K562 (cell line): ENCODE measurements around the gene PKD1L1. TPM values are rescaled to one million over a fixed set of nuclear protein-coding genes. Genes with fewer than 3 reads are reported as not detected.

ENCODE experiments used
- ATAC-seq: fragments of 200-7000 bp; cut with Tn5 transposase; 3 replicates; pipeline ENCODE4 v1.9.1; 2020; ENCODE audit warnings: moderate library complexity
- BruUV-seq: library from RNA; stranded (reverse); fragments of 400-500 nt; replicated peaks from 2 replicates; lab custom pipeline; 2021; lab: Mats Ljungman, UMichigan
- CTCF ChIA-PET: fragments of 300-600 bp; formaldehyde crosslinking; extraction: SDS; loops from one replicate; lab custom pipeline; 2021; ENCODE audit warnings: low intra/inter-chr PET ratio; lab: Yijun Ruan, JAX
- POLR2A ChIA-PET: fragments of 300-600, 350-650 bp; sonication (Branson Sonifier 250); formaldehyde crosslinking; extraction: SDS; loops from one replicate; lab custom pipeline; 2021; ENCODE audit warnings: antibody characterized with exemption, inconsistent platforms; lab: Yijun Ruan, JAX
- DNase-seq, 4 experiments: peaks; one replicate each; pipeline versions ENCODE4 v3.0.0 to v3.0.0-alpha.2; 2011 to 2018; ENCODE audit warnings: low spot score in 3 of 4, mixed read lengths in 3 of 4; ENCODE audit errors: extremely low read depth in 1 of 4
- FAIRE-seq: peaks from 2 replicates; lab custom pipeline; 2011; peaks lifted over from hg19 to GRCh38; lab: Jason Lieb, UNC
- H2AFZ ChIP-seq: 2 replicates; pipeline ENCODE4 v1.6.0; 2011; ENCODE audit warnings: low read depth, low read length, control low read depth, inconsistent platforms
- H3K27ac ChIP-seq: fragments of 200-600 bp; 3 replicates; pipeline ENCODE4 v1.8.0; 2011; ENCODE audit warnings: low read depth, mild to moderate bottlenecking, control low read depth, inconsistent platforms, low read length, moderate library complexity, mixed read lengths; ENCODE audit errors: extremely low read depth
- H3K27me3 ChIP-seq, 2 experiments: fragments of 300-600 bp in 1 of 2; 2 replicates in 1 of 2; 3 replicates in 1 of 2; pipeline versions ENCODE4 v1.6.0 to v1.8.0; 2011; ENCODE audit warnings: inconsistent platforms in 2 of 2, low read length in 2 of 2, mild to moderate bottlenecking in 1 of 2, mixed read lengths in 1 of 2, moderate library complexity in 1 of 2; ENCODE audit not compliant: control insufficient read depth in 2 of 2, insufficient read depth in 2 of 2
- H3K36me3 ChIP-seq: fragments of 300-600 bp; 3 replicates; pipeline ENCODE4 v1.8.0; 2011; ENCODE audit warnings: mild to moderate bottlenecking, low read length, inconsistent platforms; ENCODE audit not compliant: control insufficient read depth, insufficient read depth
- H3K4me1 ChIP-seq, 2 experiments: fragments of 200-600 bp in 1 of 2; replicated peaks in 1 of 2; 2 replicates in 1 of 2; 3 replicates in 1 of 2; pipeline versions ENCODE4 v1.5.1 to v1.8.0; 2011; ENCODE audit warnings: inconsistent platforms in 2 of 2, low read length in 2 of 2, mild to moderate bottlenecking in 1 of 2, mixed read lengths in 1 of 2, moderate library complexity in 1 of 2; ENCODE audit not compliant: control insufficient read depth in 2 of 2, insufficient read depth in 2 of 2
- H3K4me2 ChIP-seq: 2 replicates; pipeline ENCODE4 v1.6.1; 2011; ENCODE audit warnings: low read length, control low read depth, inconsistent platforms, mixed read lengths; ENCODE audit not compliant: insufficient read depth
- H3K4me3 ChIP-seq: fragments of 200-600 bp; sonication (generic), shearing (Covaris generic); 2 replicates; pipeline ENCODE4 v1.5.1; 2016; ENCODE audit warnings: control low read depth, inconsistent platforms
- H3K79me2 ChIP-seq: fragments of 200-600 bp; 3 replicates; pipeline ENCODE4 v1.8.0; 2011; ENCODE audit warnings: low read length, inconsistent platforms; ENCODE audit not compliant: control insufficient read depth, insufficient read depth
- H3K9ac ChIP-seq, 2 experiments: 2 replicates each; pipeline versions ENCODE4 v1.6.0 to v1.6.1; 2011; ENCODE audit warnings: low read depth in 2 of 2, low read length in 2 of 2, control low read depth in 1 of 2, inconsistent platforms in 1 of 2, mild to moderate bottlenecking in 1 of 2, mixed read lengths in 1 of 2; ENCODE audit not compliant: insufficient read depth in 1 of 2
- H3K9me1 ChIP-seq: one replicate; pipeline ENCODE4 v1.6.0; 2011; ENCODE audit warnings: inconsistent platforms, mild to moderate bottlenecking, low read length, moderate library complexity; ENCODE audit not compliant: control insufficient read depth, insufficient read depth
- H3K9me3 ChIP-seq: replicated peaks from 2 replicates; pipeline ENCODE4 v1.5.1; 2011; ENCODE audit warnings: low read depth, low read length, inconsistent platforms; ENCODE audit not compliant: control insufficient read depth, insufficient read depth
- H4K20me1 ChIP-seq: replicated peaks from 2 replicates; pipeline ENCODE4 v1.6.1; 2011; ENCODE audit warnings: low read length, inconsistent platforms, mixed read lengths; ENCODE audit not compliant: control insufficient read depth, insufficient read depth
- ADNP ChIP-seq: fragments of 200-800 bp; sonication (Bioruptor generic); IDR thresholded peaks from 2 replicates; pipeline ENCODE4 v1.6.1; 2016; ENCODE audit warnings: missing genetic modification characterization, missing compliant biosample characterization
- CTBP1 ChIP-seq: fragments of 450-650 bp; IDR thresholded peaks from 2 replicates; pipeline ENCODE4 v1.6.1; 2016; ENCODE audit warnings: borderline replicate concordance
- ESRRB ChIP-seq: fragments of 250-450 bp; sonication (Bioruptor Pico); IDR thresholded peaks from 2 replicates; pipeline ENCODE4 v1.5.0; 2020; ENCODE audit warnings: mild to moderate bottlenecking, moderate library complexity, borderline replicate concordance
- ETV5 ChIP-seq: sonication (generic); formaldehyde crosslinking; IDR thresholded peaks from 2 replicates; pipeline ENCODE4 v1.4.0; 2020; ENCODE audit warnings: low read depth, mild to moderate bottlenecking, missing genetic modification reagents
- FOXJ2 ChIP-seq: fragments of 200-800 bp; sonication (Bioruptor generic); IDR thresholded peaks from 2 replicates; pipeline ENCODE4 v1.6.1; 2016; ENCODE audit warnings: missing genetic modification characterization, missing compliant biosample characterization
- RHOXF2B ChIP-seq: fragments of 250-450 bp; sonication (Bioruptor Pico); conservative IDR thresholded peaks from 2 replicates; pipeline ENCODE4 v1.5.1; 2021
- ZNF431 ChIP-seq: sonication (generic); formaldehyde crosslinking; IDR thresholded peaks from 2 replicates; pipeline ENCODE4 v1.8.0; 2022; ENCODE audit warnings: mild to moderate bottlenecking, missing genetic modification reagents
- WGBS: fragments of 100-300 bp; shearing (Covaris generic); methylation state at CpG from one replicate; pipeline ENCODE4 v1.1.6; 2016; ENCODE audit warnings: low coverage, mixed read lengths; ENCODE audit not compliant: insufficient coverage; ENCODE audit errors: missing lambda C conversion rate; 5-methylcytosine and 5-hydroxymethylcytosine counted together
- in situ Hi-C: fragments of 300-500 bp; cut with MboI; formaldehyde crosslinking; loops from 4 replicates; pipeline ENCODE4 v1.15.0; 2018; ENCODE audit warnings: inconsistent platforms, mixed read lengths
- intact Hi-C: fragments of 100-400 bp; cut with micrococcal nuclease; formaldehyde crosslinking; loops from 2 replicates; pipeline ENCODE4 v1.14.2; 2022
- polyA plus RNA-seq, 8 experiments: library from polyadenylated mRNA; depleted of rRNA in 4 of 8; stranded (reverse) in 5 of 8; unstranded in 3 of 8; fragments of >200 nt; fragmentation: Nextera tagmentation in 2 of 8; fragmentation: Illumina TruSeq in 1 of 8; extraction: Ambion mirVana in 2 of 8; extraction: Trizol in 1 of 8; gene quantifications; 2 replicates each; pipeline versions ENCODE4 v1.2.1 to v1.2.3, GENCODE V29; 2011 to 2014; ENCODE audit warnings: inconsistent platforms in 1 of 8, missing spikeins in 1 of 8
- total RNA-seq, 7 experiments: library from RNA; depleted of rRNA in 6 of 7; stranded (reverse); fragments of >200 nt in 6 of 7; fragmentation: Illumina TruSeq in 2 of 7; extraction: Trizol in 2 of 7; gene quantifications; 2 replicates each; pipeline versions ENCODE4 v1.2.1 to v1.2.3, GENCODE V29; 2011 to 2021; ENCODE audit warnings: low replicate concordance in 1 of 7
- TF ChIP-seq, protein P1 (sequence below): fragments of 450-650 bp; formaldehyde crosslinking; conservative IDR thresholded peaks from 2 replicates; pipeline ENCODE4 v1.4.0; 2022; ENCODE audit warnings: mild to moderate bottlenecking, missing genetic modification characterization
- TF ChIP-seq, protein P2 (sequence below): sonication (generic); formaldehyde crosslinking; IDR thresholded peaks from 2 replicates; pipeline ENCODE4 v1.8.1; 2023; ENCODE audit warnings: missing genetic modification reagents, mild to moderate bottlenecking, borderline replicate concordance
- TF ChIP-seq, protein P3 (sequence below): IDR thresholded peaks from 2 replicates; pipeline ENCODE4 v1.6.1; 2011; ENCODE audit not compliant: insufficient read length; ENCODE audit errors: extremely low read depth

Gene PKD1L1
- total and polyA plus RNA-seq, 9 of the 15 experiments (the other 6 are each of a cell fraction or from before 2014, with no cell fraction given): 0.01 to 0.02 TPM; not detected in 7

DNA sequence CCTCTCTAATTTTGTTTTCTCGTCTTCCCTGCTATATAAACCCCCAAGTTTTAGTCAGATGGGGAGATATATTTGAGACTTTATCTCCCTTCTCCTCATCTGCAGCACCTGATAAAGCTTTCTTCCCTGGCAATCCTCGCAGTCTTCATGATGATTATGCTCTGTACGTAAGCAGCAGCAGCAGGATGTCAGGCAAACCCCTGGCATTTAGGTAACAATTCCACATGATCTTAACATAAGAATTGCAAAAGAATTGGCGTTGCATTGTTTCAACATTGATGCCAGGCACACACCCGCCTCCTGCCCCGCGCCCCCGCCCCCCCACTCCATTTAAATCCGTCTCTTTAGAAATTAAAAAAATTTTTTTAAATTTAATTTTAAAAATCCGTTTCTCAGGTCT is 6.1 kb downstream of the PKD1L1 start:
- WGBS: 7% methylated on average over 7 of the region's 10 CpGs
- POLR2A ChIA-PET: interaction anchor here (0.6 kb wide), 1 partner anchor 9 kb away, joined by 4 read pairs; no protein-coding TSS in a partner anchor

More for the DNA sequence above, 6.1 kb downstream of the PKD1L1 start:
- CTCF ChIA-PET: no interaction called here
- Histone ChIP-seq H3K79me2 (no peaks in the 10 kb centered on the region), H3K27ac (no peak overlapping the region), H3K9ac (no peak overlapping the region), H3K9me3 (no peaks in the 10 kb centered on the region), H3K27me3 (peaks cover 1 to 31% of the 10 kb centered on the region in 2 experiments; a peak in 4 of 5 replicates), H3K9me1 (no peaks in the 10 kb centered on the region), H4K20me1 (no peaks in the 10 kb centered on the region; the same call in none of the 2 replicates), H2AFZ (no peak overlapping the region), H3K4me3 (no peak overlapping the region), H3K36me3 (no peaks in the 10 kb centered on the region), H3K4me1 (no peaks in the 10 kb centered on the region; a peak in 1 of 5 replicates), H3K4me2 (no peak overlapping the region)
- intact Hi-C loops: no loop called here
- no peak for ATAC-seq
- FAIRE-seq: no peak
- TF ChIP-seq ESRRB (CRISPR knock-in tag): no peak
- TF ChIP-seq RHOXF2B (CRISPR knock-in tag): no peak
- TF ChIP-seq, protein P1, sequence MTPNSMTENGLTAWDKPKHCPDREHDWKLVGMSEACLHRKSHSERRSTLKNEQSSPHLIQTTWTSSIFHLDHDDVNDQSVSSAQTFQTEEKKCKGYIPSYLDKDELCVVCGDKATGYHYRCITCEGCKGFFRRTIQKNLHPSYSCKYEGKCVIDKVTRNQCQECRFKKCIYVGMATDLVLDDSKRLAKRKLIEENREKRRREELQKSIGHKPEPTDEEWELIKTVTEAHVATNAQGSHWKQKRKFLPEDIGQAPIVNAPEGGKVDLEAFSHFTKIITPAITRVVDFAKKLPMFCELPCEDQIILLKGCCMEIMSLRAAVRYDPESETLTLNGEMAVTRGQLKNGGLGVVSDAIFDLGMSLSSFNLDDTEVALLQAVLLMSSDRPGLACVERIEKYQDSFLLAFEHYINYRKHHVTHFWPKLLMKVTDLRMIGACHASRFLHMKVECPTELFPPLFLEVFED (CRISPR knock-in tag): no peak
- TF ChIP-seq, protein P2, sequence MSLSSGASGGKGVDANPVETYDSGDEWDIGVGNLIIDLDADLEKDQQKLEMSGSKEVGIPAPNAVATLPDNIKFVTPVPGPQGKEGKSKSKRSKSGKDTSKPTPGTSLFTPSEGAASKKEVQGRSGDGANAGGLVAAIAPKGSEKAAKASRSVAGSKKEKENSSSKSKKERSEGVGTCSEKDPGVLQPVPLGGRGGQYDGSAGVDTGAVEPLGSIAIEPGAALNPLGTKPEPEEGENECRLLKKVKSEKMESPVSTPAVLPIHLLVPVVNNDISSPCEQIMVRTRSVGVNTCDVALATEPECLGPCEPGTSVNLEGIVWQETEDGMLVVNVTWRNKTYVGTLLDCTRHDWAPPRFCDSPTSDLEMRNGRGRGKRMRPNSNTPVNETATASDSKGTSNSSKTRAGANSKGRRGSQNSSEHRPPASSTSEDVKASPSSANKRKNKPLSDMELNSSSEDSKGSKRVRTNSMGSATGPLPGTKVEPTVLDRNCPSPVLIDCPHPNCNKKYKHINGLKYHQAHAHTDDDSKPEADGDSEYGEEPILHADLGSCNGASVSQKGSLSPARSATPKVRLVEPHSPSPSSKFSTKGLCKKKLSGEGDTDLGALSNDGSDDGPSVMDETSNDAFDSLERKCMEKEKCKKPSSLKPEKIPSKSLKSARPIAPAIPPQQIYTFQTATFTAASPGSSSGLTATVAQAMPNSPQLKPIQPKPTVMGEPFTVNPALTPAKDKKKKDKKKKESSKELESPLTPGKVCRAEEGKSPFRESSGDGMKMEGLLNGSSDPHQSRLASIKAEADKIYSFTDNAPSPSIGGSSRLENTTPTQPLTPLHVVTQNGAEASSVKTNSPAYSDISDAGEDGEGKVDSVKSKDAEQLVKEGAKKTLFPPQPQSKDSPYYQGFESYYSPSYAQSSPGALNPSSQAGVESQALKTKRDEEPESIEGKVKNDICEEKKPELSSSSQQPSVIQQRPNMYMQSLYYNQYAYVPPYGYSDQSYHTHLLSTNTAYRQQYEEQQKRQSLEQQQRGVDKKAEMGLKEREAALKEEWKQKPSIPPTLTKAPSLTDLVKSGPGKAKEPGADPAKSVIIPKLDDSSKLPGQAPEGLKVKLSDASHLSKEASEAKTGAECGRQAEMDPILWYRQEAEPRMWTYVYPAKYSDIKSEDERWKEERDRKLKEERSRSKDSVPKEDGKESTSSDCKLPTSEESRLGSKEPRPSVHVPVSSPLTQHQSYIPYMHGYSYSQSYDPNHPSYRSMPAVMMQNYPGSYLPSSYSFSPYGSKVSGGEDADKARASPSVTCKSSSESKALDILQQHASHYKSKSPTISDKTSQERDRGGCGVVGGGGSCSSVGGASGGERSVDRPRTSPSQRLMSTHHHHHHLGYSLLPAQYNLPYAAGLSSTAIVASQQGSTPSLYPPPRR (CRISPR knock-in tag): no peak
- TF ChIP-seq CTBP1: no peak
- TF ChIP-seq FOXJ2: no peak
- TF ChIP-seq, protein P3, sequence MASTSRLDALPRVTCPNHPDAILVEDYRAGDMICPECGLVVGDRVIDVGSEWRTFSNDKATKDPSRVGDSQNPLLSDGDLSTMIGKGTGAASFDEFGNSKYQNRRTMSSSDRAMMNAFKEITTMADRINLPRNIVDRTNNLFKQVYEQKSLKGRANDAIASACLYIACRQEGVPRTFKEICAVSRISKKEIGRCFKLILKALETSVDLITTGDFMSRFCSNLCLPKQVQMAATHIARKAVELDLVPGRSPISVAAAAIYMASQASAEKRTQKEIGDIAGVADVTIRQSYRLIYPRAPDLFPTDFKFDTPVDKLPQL: no peak
- TF ChIP-seq ETV5 (CRISPR knock-in tag): no peak
- no peak for TF ChIP-seq ADNP (tag)
- no peak for TF ChIP-seq ZNF431
- in situ Hi-C loops: loop anchor here (5.0 kb wide), 1 partner anchor 170 kb away; no protein-coding TSS in a partner anchor
- no peak for DNase-seq
- no TSS peak for BruUV-seq
